ENCODE results near the gene RUVBL2. TPM values are rescaled to one million over a fixed set of nuclear protein-coding genes. Genes with fewer than 3 reads are reported as not detected.

Gene RUVBL2
- total RNA-seq, 2 experiments from 2014 or later: 175 to 176 TPM

GRCh38 chr19:48947258-48947542 lies 46.5 kb upstream of the RUVBL2 start:
- TF ChIP-seq CTCF (IDR thresholded peaks at IDR 0.05): no peak
- Mint-ChIP-seq H3K9me3 (peaks cover 2% of the 10 kb centered on the region), H3K27me3 (no peaks in the 10 kb centered on the region), H3K4me1 (ENCODE audit: low read depth) (no peaks in the 10 kb centered on the region), H3K4me3 (no peak overlapping the region), H3K36me3 (ENCODE audit: low read depth) (no peaks in the 10 kb centered on the region), H3K27ac (no peak overlapping the region)
- ChIA-PET POLR2A (interaction anchor here (1.5 kb wide), 1 partner anchor 12 kb away, joined by 3 read pairs; no protein-coding TSS in a partner anchor), CTCF (no interaction called here)
- ATAC-seq (no peak), DNase-seq (no peak)
- intact Hi-C loops (cut with micrococcal nuclease): no loop called here

GRCh38 chr19:48950159-48950558 lies 43.5 kb upstream of the RUVBL2 start:
- ATAC-seq (no peak), DNase-seq (no peak)
- TF ChIP-seq CTCF (IDR thresholded peaks at IDR 0.05): no peak
- Mint-ChIP-seq H3K27me3 (no peaks in the 10 kb centered on the region), H3K9me3 (peaks cover 2% of the 10 kb centered on the region), H3K36me3 (ENCODE audit: low read depth) (no peaks in the 10 kb centered on the region), H3K27ac (no peak overlapping the region), H3K4me3 (no peak overlapping the region), H3K4me1 (ENCODE audit: low read depth) (peaks cover 4% of the 10 kb centered on the region)
- CTCF ChIA-PET: interaction anchor here (1.4 kb wide), 1 partner anchor 21 kb away, joined by 4 read pairs; no protein-coding TSS in a partner anchor
- POLR2A ChIA-PET: no interaction called here
- intact Hi-C loops (cut with micrococcal nuclease): no loop called here

GRCh38 chr19:48950830-48951519 lies 42.7 kb upstream of the RUVBL2 start:
- CTCF ChIA-PET: interaction anchor here (1.5 kb wide), 1 partner anchor 20 kb away, joined by 5 read pairs; no protein-coding TSS in a partner anchor
- H3K9me3 Mint-ChIP-seq: peaks cover 2% of the 10 kb centered on the region
- DNase-seq (no peak), ATAC-seq (no peak)
- H3K4me1 Mint-ChIP-seq (ENCODE audit: low read depth): peaks cover 12% of the 10 kb centered on the region
- H3K27me3 Mint-ChIP-seq: no peaks in the 10 kb centered on the region
- no peak overlapping the region for H3K4me3 Mint-ChIP-seq
- intact Hi-C loops (cut with micrococcal nuclease): no loop called here
- peaks cover 8% of the 10 kb centered on the region for H3K36me3 Mint-ChIP-seq (ENCODE audit: low read depth)
- no peak overlapping the region for H3K27ac Mint-ChIP-seq
- TF ChIP-seq CTCF (IDR thresholded peaks at IDR 0.05): no peak
- POLR2A ChIA-PET: no interaction called here

- H3K4me1 Mint-ChIP-seq (ENCODE audit: low read depth): peaks cover 25% of the 10 kb centered on the region
- ATAC-seq: no peak
- H3K9me3 Mint-ChIP-seq: no peaks in the 10 kb centered on the region
- no peak for TF ChIP-seq CTCF (IDR thresholded peaks at IDR 0.05)
- H3K4me3 Mint-ChIP-seq: no peak overlapping the region
- DNase-seq: no peak
- H3K27me3 Mint-ChIP-seq: no peaks in the 10 kb centered on the region
- peaks cover 26% of the 10 kb centered on the region for H3K36me3 Mint-ChIP-seq (ENCODE audit: low read depth)
- CTCF ChIA-PET: interaction anchor here (0.8 to 2.5 kb wide), 3 partner anchors 17 to 111 kb away, joined by 3 to 11 read pairs (median 6); partner anchors contain the start of genes GYS1 and RUVBL2
- intact Hi-C loops (cut with micrococcal nuclease): no loop called here
- no peak overlapping the region for H3K27ac Mint-ChIP-seq
- POLR2A ChIA-PET: interaction anchor here (1.3 to 3.5 kb wide), 3 partner anchors 9 to 52 kb away, joined by 3 to 38 read pairs (median 6); partner anchors contain the start of gene FTL
Measured at GRCh38 chr19:48953141-48953540, 40.5 kb upstream of the RUVBL2 start.

GRCh38 chr19:48953990-48954594 lies 39.6 kb upstream of the RUVBL2 start:
- intact Hi-C loops (cut with micrococcal nuclease): no loop called here
- TF ChIP-seq CTCF (IDR thresholded peaks at IDR 0.05): no peak
- DNase-seq (no peak), ATAC-seq (no peak)
- peak overlapping the region; percentile 86 for H3K27ac Mint-ChIP-seq
- POLR2A ChIA-PET: interaction anchor here (0.9 to 3.5 kb wide), 6 partner anchors 8 to 53 kb away, joined by 3 to 38 read pairs (median 4); partner anchors contain the start of gene FTL
- peaks cover 27% of the 10 kb centered on the region for H3K4me1 Mint-ChIP-seq (ENCODE audit: low read depth)
- peaks cover 34% of the 10 kb centered on the region for H3K36me3 Mint-ChIP-seq (ENCODE audit: low read depth)
- H3K4me3 Mint-ChIP-seq: peak overlapping the region; percentile 75
- no peaks in the 10 kb centered on the region for H3K27me3 Mint-ChIP-seq
- CTCF ChIA-PET: interaction anchor here (1.0 to 2.5 kb wide), 4 partner anchors 16 to 166 kb away, joined by 4 to 11 read pairs (median 6); partner anchors contain the start of genes GYS1 and RUVBL2
- no peaks in the 10 kb centered on the region for H3K9me3 Mint-ChIP-seq

Data from activated CD8-positive, alpha-beta T cell treated with anti-CD3 and anti-CD28 coated beads for 36 hours (primary cell).